ENCODE results near the gene KRTDAP. TPM values are rescaled to one million over a fixed set of nuclear protein-coding genes. Genes with fewer than 3 reads are reported as not detected.

Gene KRTDAP
- total RNA-seq = not detected
- long read RNA-seq, donor 1 = 0 reads
- long read RNA-seq, donor 2 = 0 reads

GRCh38 chr19:35490364-35490763, at the start of gene KRTDAP:
TSS of gene KRTDAP (minus strand) at chr19:35490464. CDS start at chr19:35490442, 22 bp downstream.
- intact Hi-C loops (cut with DNase I) = loop anchor here (10.0 kb wide), 2 partner anchors 136 to 216 kb away; partner anchors contain the start of gene FFAR3 (in 2 of the 2)
- no peak for DNase-seq (ENCODE audit: low spot score)

- no peak for DNase-seq (ENCODE audit: low spot score)
- intact Hi-C loops (cut with DNase I) = no loop called here
Observed at GRCh38 chr19:35539850-35540249, 49.6 kb upstream of the KRTDAP start.

DNA sequence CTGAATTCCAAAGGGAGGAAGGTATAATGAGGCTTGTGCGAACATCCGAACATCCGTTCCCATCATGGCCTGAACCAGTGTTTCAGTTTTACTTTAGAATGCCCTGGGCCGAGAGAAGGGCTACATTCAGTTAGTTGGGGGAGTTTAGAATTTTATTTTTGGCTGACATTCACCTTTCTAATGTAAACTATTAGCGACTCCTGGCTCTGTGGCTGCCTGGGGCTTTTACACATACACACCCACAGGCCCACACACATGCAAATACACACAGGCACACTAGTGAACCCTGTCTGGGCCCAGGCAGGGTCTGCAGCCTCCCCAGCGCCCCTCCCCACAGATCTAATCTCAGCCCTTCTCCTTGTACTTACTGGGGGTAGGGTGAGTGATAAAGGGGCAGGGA, 49.0 kb upstream of the KRTDAP start:
- intact Hi-C loops (cut with DNase I) = no loop called here
- no peak for DNase-seq (ENCODE audit: low spot score)

- intact Hi-C loops (cut with DNase I) = no loop called here
- no peak for DNase-seq (ENCODE audit: low spot score)
Observed at GRCh38 chr19:35534803-35535480, 44.7 kb upstream of the KRTDAP start.

- intact Hi-C loops (cut with DNase I) = no loop called here
- DNase-seq (ENCODE audit: low spot score) = no peak
Observed at GRCh38 chr19:35533822-35534392, 43.6 kb upstream of the KRTDAP start.

DNA sequence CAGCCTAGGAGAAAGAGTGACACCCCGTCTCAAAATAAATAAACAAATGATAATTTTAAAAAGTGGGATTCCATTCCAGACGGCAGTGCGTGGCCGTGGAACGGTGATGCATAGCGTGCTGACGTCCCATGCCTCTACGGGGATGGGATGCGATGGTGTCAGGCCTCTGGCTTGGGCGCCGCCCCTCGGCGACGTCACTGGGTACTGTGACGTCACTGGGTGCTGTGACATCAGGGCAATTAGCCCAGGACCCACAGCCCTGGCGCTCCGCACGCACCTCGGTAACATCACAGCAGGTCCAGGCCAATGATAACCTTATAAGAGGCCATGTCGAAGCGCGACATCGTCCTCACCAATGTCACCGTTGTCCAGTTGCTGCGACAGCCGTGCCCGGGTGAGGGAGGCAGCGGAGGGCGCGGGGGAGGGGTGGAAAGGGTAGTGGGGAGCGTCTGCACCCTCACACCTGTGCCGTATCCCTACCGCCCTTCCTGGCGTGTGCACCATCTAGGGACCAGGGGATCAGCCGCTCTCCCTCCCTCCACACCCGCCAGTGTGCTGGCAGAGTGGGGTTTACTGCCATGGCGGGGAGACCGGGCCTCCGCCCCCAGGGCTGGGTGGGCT, 43.0 kb upstream of the KRTDAP start, which contains the start of gene GAPDHS:
TSS of gene GAPDHS (plus strand) at position 256 of the 621 bp plus-strand sequence. CDS start at position 328, 72 bp downstream.
- intact Hi-C loops (cut with DNase I) = no loop called here

GRCh38 chr19:35531291-35531690, 41.0 kb upstream of the KRTDAP start:
- DNase-seq (ENCODE audit: low spot score) = no peak
- intact Hi-C loops (cut with DNase I) = no loop called here

More for the DNA sequence above, 43.0 kb upstream of the KRTDAP start, which contains the start of gene GAPDHS:
- DNase-seq (ENCODE audit: low spot score) = no peak

- intact Hi-C loops (cut with DNase I) = no loop called here
- no peak for DNase-seq (ENCODE audit: low spot score)
Observed at GRCh38 chr19:35529241-35530218, 39.3 kb upstream of the KRTDAP start.

DNA sequence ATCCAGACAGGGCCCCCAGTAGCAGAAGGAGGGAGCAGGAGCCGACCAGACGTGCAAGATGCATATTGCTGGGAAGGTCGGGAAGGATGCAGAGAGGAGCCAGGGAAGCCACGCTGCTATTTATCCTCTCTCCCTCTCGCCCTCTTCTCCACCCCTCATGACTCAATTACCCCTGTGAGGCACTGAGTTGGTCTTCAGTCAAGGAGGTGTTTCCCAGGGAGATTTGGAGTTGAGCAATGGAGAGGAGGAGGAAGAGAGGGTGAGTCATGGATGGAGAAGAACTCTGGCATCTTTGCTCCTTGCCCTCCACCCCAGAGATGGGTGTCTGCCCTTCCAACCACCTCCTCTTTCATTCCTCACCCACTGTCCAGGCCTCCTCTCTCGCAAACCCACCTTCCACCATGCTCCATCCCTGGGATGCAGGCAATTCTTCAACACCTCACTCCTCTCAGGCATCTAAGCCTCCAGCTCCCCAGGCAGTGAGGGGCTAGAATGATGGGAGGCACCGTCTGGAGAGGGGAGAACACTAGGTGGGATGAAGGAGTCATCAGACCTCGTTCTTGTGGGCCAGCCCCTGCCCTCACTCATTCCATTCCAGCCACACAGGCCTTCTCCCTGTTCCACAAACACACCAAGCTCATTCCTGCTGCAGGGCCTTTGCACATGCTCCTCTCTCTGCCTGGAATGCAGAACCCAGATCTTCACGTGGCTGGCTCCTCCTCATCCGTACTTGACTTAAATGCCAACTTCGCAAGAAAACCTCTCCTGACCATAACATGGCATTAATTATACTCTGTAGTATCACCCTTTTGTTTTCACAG, 38.2 kb upstream of the KRTDAP start, which contains the start of gene SBSN:
TSS of gene SBSN (minus strand) at position 94 of the 821 bp plus-strand sequence. CDS start at position 64, 30 bp downstream.
- intact Hi-C loops (cut with DNase I) = no loop called here
- DNase-seq (ENCODE audit: low spot score) = no peak

GRCh38 chr19:35525873-35526272, 35.6 kb upstream of the KRTDAP start:
- intact Hi-C loops (cut with DNase I) = no loop called here
- DNase-seq (ENCODE audit: low spot score) = no peak

GRCh38 chr19:35524181-35524837, 34.0 kb upstream of the KRTDAP start:
- DNase-seq (ENCODE audit: low spot score) = no peak
- intact Hi-C loops (cut with DNase I) = no loop called here

DNA sequence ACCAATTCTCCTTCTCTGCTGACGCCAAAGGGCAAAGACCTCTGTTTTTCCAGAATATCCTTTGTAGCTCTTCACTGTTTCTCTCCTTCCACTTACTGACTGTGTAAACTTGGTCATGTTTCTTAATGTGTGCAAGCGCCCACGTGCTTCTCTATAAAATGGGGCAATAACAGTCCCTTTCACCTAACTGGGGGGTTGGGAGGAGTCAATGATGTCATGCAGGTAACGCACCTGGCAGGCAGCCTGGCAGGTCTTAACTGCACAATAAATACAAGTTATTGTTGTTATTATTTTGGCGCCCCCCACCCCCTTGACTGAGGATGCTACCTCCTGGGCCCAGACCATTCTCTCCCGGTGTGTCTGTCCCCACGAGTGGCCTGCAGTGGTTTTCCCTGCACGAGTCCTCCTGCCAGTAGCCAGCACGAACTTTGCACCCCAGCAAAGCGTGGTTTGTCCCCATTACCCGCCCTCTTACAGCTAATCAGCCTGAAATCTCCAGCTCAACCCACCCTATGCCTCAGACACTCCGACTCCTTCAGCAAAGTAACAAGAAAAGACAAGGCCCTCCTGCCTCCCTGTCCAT, 32.6 kb upstream of the KRTDAP start:
- intact Hi-C loops (cut with DNase I) = no loop called here
- no peak for DNase-seq (ENCODE audit: low spot score)

DNA sequence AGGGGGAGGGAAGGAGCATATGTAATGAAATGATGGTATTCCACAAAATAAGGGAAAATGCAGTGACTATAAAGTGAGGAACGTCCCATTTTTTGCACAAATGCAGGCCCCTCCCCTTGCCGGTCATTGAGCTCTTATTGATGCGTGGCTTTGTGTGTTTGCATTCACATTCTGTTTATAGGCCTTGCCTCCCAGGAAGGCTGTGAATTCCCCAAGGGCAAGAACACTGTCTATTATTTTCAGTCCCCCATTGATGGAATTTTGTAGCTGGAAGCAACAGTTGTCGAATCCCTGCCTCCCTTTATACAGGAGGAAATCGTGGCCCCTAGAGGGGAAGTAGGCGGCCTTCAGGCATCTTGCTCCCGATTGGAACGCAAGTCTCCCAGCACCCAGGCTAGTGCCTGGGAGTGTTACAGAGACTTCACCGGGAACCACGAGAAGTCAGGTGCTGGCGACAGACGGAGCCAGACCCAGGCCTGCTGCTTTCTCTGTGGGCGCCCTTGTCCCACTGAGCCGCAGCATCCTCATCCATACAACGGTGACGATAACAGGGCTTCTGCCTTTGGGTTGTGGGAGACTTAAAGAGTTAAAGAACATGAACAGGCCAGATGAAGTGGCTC, 31.0 kb upstream of the KRTDAP start:
- intact Hi-C loops (cut with DNase I) = no loop called here
- no peak for DNase-seq (ENCODE audit: low spot score)

DNA sequence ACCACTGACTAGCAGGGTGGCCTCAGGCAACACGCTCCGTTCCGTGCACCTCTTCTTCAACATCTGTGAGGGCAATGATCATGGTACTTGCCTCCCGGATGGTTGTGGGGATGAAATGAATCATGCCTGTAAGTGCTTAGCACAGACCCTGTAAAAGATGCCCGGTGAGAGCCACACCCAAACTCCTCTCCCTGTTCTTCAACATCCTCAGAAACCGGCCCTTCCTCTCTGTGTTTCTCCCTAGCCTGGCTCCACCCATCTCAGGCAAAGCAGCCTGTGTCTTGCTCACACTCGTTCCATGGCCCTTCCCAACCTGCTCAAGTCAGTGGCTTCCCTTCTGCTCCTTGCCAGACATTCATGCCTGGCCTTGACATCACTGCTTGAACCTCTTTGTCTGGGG, 29.0 kb upstream of the KRTDAP start:
- intact Hi-C loops (cut with DNase I) = no loop called here
- no peak for DNase-seq (ENCODE audit: low spot score)

DNA sequence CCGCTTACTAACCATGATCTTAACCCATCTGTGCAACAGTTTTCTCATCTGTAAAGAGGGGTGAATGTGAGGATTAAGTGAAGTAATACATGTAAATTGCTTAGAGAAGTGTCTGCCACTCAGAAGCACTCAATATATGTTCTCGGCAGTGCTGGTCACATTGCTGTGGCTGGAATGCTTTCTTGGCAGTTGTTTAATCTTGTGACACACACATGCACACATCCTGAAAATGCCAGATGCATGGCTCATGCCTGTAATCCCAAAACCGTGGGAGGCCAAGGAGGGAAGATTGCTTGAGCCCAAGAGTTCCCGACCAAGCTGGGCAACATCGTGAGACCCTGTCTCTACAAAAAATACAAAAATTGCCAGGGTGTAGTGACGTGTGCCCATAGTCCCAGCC, 28.0 kb upstream of the KRTDAP start:
- intact Hi-C loops (cut with DNase I) = no loop called here
- DNase-seq (ENCODE audit: low spot score) = no peak

GRCh38 chr19:35517342-35517741, 27.1 kb upstream of the KRTDAP start:
- no peak for DNase-seq (ENCODE audit: low spot score)
- intact Hi-C loops (cut with DNase I) = no loop called here

- intact Hi-C loops (cut with DNase I) = no loop called here
- no peak for DNase-seq (ENCODE audit: low spot score)
Observed at GRCh38 chr19:35516310-35516709, 26.0 kb upstream of the KRTDAP start.

Data from posterior vena cava (tissue), 2 donors.